ENCODE measurements around the gene SLC19A2.
"Not testable (repeated sequence)": the region's sequence is repeated elsewhere in the genome, so short reads cannot be mapped to it uniquely, and the experiment has no call there.

DNA sequence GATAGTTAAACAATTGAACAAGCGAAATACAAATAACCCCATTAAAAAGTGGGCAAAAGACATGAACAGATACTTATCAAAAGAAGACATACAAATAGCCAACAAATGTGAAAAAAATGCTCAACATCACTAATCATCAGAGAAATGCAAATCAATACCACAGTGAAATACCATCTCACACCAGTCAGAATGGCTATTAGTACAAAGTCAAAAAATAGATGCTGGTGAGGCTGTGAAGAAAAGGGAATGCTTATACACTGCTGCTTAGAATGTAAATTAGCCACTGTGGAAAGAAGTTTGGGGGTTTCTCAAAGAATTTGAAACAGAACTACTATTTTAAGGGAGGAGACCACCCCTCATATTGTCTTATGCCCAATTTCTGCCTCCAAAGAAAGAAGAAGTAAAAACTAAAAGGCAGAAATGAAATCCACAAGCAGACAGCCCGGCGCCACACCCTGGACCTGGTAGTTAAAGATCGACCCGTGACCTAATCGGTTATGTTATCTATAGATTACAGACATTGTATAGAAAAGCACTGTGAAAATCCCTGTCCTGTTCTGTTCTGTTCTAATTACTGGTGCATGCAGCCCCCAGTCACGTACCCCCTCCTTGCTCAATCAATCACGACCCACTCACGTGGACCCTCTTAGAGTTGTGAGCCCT is 47.9 kb upstream of the SLC19A2 start:
- TF ChIP-seq, protein P1, sequence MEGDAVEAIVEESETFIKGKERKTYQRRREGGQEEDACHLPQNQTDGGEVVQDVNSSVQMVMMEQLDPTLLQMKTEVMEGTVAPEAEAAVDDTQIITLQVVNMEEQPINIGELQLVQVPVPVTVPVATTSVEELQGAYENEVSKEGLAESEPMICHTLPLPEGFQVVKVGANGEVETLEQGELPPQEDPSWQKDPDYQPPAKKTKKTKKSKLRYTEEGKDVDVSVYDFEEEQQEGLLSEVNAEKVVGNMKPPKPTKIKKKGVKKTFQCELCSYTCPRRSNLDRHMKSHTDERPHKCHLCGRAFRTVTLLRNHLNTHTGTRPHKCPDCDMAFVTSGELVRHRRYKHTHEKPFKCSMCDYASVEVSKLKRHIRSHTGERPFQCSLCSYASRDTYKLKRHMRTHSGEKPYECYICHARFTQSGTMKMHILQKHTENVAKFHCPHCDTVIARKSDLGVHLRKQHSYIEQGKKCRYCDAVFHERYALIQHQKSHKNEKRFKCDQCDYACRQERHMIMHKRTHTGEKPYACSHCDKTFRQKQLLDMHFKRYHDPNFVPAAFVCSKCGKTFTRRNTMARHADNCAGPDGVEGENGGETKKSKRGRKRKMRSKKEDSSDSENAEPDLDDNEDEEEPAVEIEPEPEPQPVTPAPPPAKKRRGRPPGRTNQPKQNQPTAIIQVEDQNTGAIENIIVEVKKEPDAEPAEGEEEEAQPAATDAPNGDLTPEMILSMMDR (conservative IDR thresholded peaks at IDR 0.05) = not testable (repeated sequence)
- not testable (repeated sequence) for TF ChIP-seq EZH2 (IDR thresholded peaks at IDR 0.05; ENCODE audit: low read depth)

Data from PC-9 (cell line).